Cerebellar cortex (tissue), 1 donor: ENCODE measurements around the gene ARHGAP21.
"Not testable (repeated sequence)": the region's sequence is repeated elsewhere in the genome, so short reads cannot be mapped to it uniquely, and the experiment has no call there.

Experiments
- DNase-seq: peaks from one replicate; pipeline ENCODE4 v3.0.0-alpha.2; 2015; ENCODE audit warnings: low spot score

The ARHGAP21 gene

GRCh38 chr10:24723788-24724380, at the start of gene ARHGAP21:
ARHGAP21 (minus strand) TSS chr10:24723887; CDS start chr10:24721899, 1,988 bp downstream.
- DNase-seq, result peak; percentile 71

- no peak for DNase-seq
Measured at GRCh38 chr10:24771943-24772694, 48.4 kb upstream of the ARHGAP21 start.

GRCh38 chr10:24764991-24765390, 41.3 kb upstream of the ARHGAP21 start:
- DNase-seq, result not testable (repeated sequence)

- DNase-seq, result no peak
Measured at GRCh38 chr10:24762966-24763623, 39.4 kb upstream of the ARHGAP21 start.

GRCh38 chr10:24762161-24762924, 38.7 kb upstream of the ARHGAP21 start:
- DNase-seq, result no peak

- DNase-seq, result peak; percentile 6
Measured at GRCh38 chr10:24759672-24760071, 36.0 kb upstream of the ARHGAP21 start.

- DNase-seq, result not testable (repeated sequence)
Measured at GRCh38 chr10:24758254-24758653, 34.6 kb upstream of the ARHGAP21 start.

GRCh38 chr10:24756283-24756682, 32.6 kb upstream of the ARHGAP21 start:
- DNase-seq, result no peak

- DNase-seq, result no peak
Measured at GRCh38 chr10:24751716-24752115, 28.0 kb upstream of the ARHGAP21 start.

GRCh38 chr10:24750695-24751094, 27.0 kb upstream of the ARHGAP21 start:
- no peak for DNase-seq

GRCh38 chr10:24748214-24748613, 24.5 kb upstream of the ARHGAP21 start:
- no peak for DNase-seq

- DNase-seq, result no peak
Measured at GRCh38 chr10:24744946-24745345, 21.3 kb upstream of the ARHGAP21 start.

GRCh38 chr10:24740714-24741113, 17.0 kb upstream of the ARHGAP21 start:
- DNase-seq, result no peak

GRCh38 chr10:24737001-24737400, 13.3 kb upstream of the ARHGAP21 start:
- DNase-seq, result no peak

- DNase-seq, result no peak
Measured at GRCh38 chr10:24731942-24732341, 8.3 kb upstream of the ARHGAP21 start.

GRCh38 chr10:24730811-24731210, 7.1 kb upstream of the ARHGAP21 start:
- DNase-seq, result no peak

GRCh38 chr10:24727786-24728185, 4.1 kb upstream of the ARHGAP21 start:
- DNase-seq, result no peak

- no peak for DNase-seq
Measured at GRCh38 chr10:24726626-24727025, 2.9 kb upstream of the ARHGAP21 start.

- not testable (repeated sequence) for DNase-seq
Measured at GRCh38 chr10:24726029-24726428, 2.3 kb upstream of the ARHGAP21 start.

- peak; percentile 99 for DNase-seq
Measured at GRCh38 chr10:24724381-24725228, 918 bp upstream of the ARHGAP21 start.

GRCh38 chr10:24723386-24723787, 300 bp downstream of the ARHGAP21 start:
- no peak for DNase-seq
